NCI-H226 (cell line): ENCODE data around the gene FOXN1.

ENCODE experiments used
- DNase-seq: peaks from one replicate; pipeline ENCODE4 v3.0.0-alpha.2; 2015

Gene FOXN1

DNA sequence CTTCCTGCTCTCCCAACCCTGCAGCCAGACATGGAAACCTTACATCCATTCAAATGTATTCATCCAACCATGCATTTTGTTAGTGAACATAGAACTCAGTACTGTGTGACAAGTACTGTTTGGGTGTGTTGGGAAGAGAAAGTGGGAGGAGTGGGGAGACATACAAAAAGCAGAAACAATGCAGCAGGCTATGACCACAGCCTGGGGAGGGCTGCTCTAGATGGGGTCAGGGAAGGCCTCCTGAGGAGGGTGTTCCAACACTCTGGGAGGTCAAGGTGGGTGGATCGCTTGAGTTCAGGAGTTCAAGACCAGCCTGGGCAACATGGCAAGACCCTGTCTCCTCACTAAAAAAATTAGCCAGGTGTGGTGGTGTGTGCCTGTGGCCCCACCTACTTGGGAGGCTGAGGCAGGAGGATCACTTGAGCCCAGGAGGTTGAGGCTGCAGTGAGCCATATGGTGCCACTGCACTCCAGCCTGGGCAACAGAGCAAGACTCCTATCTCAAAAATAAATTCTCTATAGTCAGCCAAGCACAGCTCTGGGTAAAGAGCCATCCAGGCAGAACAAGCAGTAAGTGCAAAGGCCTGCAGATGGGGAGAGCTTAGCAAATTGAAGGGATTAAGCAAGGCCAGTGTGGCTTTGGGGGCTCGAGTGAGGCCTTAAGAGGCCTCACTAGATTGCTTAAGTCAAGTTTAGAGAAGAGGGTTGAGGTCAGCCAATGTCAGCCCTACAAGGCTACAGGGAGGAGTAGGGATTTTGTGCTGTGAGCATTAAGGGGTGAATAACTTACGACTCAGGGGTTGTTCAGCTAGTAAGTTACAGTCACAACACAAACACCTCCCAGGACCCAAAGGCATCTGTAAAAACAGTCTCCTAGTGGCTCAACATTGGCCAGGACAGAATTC lies 27.2 kb upstream of the FOXN1 start:
- DNase-seq = no peak

GRCh38 chr17:28480278-28480677 lies 25.9 kb upstream of the FOXN1 start:
- DNase-seq = no peak

DNA sequence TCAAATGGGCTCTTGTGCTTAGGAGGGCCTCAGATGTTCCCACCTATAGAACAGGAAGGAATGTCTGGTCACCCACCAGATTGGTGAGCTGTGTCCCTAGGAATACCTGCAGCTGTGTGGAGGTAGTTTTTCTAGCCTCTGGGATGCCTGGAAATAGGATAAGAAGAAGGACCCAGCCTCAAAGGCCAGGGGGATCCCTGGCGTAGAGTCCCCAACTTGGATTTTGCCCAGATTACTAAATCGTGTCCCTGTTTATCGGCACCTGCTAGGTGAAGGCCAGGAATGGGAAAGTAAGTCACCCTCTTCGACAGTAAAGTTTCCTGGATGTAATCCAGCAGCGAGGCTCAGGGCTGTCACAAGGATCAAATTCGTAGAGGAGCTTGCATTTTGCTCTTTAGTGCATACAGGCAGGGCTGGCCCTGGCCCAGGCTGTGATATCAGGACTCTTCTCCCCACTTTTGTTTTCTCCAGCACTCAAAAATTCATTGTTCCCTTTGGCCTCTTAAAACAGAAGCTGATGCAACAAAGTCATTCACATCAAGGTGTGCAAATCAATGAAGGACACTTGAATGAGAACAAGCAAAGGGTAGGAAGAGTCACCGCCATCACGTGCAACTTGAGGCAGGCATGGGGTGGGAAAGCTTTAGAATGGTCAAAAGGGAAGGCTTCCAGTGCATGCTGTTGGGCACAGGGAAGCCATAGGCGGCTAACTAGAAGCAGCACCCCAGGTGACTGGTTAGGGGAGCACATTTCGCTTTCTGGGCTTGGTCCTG lies 25.2 kb upstream of the FOXN1 start:
- no peak for DNase-seq

- DNase-seq = no peak
Measured at GRCh38 chr17:28482551-28483199, 23.5 kb upstream of the FOXN1 start.

DNA sequence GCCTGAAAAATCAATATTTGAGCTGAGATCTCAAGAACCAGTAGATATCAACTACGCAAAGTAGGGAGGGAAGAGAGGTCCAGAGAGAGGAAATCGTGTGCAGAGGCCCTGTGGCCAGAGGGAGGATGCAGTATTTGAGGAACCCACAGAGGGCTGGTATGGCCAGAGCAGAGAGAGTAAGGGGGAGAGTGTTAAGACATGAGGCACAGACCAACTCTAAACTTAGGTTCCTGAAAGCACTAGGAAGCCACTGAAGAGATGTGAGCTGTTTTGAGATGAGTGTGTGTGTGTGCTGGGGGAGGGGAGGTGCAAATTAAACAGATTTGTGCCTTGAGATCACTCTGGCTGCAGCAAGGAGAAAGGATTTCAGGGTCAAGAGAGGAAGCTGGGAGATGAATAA lies 21.9 kb upstream of the FOXN1 start:
- no peak for DNase-seq

DNA sequence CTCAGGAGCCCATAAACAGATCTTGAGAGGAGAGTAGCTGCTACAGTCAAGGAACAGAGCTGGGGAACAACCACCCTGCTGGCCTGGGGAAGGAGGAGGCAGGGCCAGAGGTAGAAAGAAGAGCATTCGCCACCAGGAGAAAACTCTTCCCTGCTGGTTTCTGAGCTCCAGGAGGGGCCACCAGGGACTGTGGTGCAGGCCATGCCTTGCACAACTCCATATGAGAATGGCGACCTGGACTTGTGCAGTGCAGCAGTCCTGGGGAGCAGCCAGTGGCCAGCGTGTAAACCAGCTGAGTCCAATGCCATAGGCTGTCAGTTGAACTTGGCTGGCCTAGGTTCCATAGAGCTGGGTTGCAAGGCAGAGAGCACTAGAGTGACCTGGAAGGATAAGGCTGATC lies 21.1 kb upstream of the FOXN1 start:
- DNase-seq = no peak

DNA sequence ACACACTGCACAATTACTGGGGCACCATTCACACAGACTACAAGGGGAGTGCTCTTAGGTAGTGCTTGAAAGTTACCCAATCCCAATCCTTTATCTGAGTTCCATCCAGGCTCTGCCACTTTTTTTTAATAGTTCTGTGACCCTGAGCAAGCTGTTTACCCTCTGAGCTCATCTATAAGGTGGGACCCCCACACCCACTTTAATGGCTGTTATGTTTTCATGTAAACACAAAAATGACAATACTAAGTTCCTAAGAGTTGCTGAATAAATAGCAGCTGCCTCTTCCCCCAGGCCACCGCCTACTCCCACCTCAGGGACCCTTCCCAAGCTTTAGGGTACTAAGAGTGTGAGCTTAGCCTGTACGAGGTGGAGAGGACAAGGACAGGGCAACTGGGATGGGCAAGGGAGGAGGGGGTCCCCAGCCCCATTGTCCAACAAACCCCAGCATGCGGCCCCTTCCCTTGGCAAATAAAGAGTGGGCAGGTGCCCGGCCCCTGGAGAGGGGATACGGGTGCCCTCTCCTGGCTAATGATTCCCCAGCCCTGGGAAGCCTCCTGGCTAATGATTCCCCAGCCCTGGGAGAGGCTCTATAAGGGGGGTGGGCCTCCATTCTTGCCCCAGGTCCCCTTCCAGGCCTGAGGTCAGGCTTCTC lies 18.1 kb upstream of the FOXN1 start:
- DNase-seq = no peak

GRCh38 chr17:28488533-28489276 lies 17.4 kb upstream of the FOXN1 start:
- no peak for DNase-seq

GRCh38 chr17:28491286-28491685 lies 14.9 kb upstream of the FOXN1 start:
- no peak for DNase-seq

- no peak for DNase-seq
Measured at GRCh38 chr17:28491860-28492259, 14.3 kb upstream of the FOXN1 start.

DNA sequence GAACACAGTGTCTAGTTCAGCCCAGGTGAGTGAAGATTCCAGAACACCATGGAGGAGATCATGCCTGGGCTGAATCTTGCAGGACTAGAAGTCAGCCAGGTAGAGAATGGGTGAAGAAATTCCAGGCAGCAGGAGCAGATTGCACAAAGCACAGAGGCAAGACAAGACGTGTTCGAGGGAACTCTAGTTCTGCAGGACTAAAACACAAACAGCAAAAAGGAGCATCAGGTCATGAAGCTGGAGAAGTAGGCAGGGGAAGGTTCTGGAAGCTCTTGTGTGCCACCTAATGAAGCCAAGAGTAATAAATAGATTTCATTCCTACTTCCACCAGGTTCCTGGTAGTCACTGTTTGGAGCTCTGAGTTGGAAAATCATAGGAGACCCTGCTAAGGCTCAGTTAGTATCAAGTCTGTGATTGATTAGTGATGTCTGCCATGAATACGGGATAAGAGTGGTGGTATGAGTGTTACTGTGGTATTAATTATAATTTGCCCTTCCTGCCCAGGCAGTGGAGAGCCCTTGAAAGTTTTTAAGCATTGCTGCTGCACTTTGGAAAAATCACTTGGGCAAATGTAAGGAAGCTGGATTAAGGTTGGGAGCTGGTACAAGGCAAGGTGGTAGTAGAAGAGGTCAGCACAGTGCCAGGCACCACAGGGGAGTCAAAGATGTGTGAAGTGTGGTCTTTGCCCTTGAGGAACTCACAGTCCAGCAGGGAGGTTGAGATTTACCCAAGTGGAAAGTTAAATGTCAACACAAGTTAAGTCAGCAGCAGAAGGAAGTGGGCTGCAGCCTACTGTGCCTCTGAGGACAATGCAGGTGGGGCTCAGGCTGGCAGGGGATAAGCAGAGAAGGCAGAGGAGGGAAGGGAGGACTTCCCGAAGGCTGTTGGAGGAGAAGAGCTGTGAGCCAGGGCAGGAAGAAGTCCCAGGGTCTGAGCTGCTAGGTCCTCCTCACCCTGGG lies 13.5 kb upstream of the FOXN1 start:
- DNase-seq = no peak

GRCh38 chr17:28493460-28493859 lies 12.7 kb upstream of the FOXN1 start:
- DNase-seq = no peak

DNA sequence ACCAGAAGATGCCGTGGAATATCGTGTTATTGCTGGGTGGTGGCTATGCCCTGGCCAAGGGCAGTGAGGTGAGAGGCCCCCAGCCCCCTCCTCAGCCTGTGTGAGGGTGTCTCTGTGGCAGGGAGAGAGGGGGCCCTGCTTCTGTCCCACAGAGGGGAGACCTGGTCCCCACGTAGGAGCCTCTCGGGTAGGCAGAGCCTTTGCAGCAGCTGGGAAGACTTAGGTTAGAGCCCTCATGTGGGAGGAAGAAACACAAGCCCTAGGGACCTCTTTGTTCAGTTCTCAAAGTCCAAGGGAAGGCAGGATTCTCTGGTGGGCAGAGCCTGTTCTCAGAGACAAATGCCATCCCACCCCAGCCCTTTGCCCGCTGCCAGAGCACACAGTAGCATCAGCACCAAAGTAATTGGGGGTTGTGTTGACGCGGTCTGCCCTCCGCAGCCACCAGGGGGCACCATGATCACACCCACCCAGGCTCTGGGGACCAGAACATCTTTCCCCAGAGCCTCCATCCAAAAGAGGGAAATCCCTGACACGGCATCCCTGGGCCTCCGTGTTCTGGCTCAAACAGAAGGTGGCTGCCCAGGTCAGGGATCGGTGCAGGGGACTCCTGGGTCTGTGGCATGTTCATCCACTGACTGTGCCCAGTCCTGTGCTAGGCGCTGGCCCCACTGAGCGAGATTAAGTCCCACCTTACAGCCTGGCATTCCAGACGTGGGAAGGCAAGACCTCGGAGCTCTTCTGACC lies 11.5 kb upstream of the FOXN1 start:
- DNase-seq = peak; percentile 40

DNA sequence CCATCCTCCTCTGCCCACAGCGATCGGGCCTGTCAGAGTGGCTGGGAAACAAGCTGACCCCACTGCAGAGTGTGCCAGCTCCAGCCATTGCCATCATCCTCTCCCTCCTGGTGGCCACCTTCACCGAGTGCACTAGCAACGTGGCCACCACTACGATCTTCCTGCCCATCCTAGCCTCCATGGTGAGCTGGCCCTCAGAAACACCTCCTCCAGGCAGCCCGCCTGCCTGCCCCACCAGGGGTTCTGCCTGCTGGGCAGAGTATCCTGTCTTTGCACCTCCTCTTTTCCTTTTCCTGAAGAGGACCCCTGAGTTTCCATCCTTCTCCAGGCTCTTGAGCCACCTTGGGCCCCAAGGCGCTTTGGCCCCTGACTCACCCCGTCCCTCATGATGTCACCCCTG lies 10.5 kb upstream of the FOXN1 start:
- no peak for DNase-seq

DNA sequence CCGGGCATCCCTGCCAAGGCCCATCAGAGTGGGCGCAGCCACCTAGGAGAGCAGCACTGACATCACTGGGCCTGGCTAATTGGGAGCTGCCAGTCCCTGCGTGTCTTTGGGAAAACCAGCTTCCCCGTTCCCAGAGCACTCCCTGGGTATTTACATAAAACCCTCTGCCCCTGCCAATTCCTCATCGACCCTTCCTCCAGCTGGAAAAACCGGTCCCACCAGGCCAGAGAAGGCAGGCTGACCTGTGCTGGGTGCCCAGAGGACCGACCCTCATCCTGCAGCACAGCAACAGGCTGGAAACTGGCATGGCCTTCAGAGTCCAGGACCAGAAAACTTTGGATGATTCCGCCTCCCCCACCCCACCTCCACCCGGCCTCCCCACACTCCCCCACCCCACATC lies 8.2 kb upstream of the FOXN1 start:
- DNase-seq = no peak

- DNase-seq = no peak
Measured at GRCh38 chr17:28498652-28499363, 7.3 kb upstream of the FOXN1 start.

GRCh38 chr17:28499364-28499664 lies 6.8 kb upstream of the FOXN1 start:
- no peak for DNase-seq

DNA sequence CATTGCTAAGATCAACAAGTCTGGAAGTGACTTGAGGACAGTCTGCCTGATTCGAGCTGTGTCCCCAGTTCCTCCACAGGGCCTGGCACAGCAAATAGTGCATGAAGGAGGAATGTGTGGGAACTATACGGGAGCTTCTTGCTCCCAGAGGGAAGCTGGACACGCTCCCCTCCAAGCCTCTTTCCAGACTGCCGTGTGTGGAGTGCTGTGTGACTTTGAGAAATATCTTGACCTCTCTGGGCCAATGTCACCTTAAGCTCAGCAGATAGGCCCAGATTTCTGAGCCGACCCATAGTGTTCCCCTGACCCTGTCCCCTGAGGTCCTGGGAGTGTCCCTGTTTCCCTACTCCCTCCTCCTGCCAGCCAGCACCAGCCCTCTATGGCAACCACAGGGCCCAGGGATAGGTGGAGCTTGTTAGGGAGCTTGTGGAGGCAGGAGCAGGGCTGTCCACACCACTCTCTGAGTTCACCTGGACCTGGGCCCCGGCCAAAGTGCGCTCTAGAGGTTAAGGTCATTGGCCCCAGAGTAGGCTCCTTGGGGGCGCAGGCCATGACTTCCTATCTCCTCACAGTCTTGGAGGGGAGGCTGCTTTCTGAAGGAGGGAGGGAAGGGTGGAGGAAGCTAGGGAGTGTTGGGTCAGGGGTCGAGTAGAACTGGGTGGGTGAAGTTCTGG lies 6.3 kb upstream of the FOXN1 start:
- DNase-seq = no peak

GRCh38 chr17:28500712-28501379 lies 5.3 kb upstream of the FOXN1 start:
- DNase-seq = no peak
